Measurements from ENCODE around the gene LCA5.
"Not testable (repeated sequence)": the region's sequence is repeated elsewhere in the genome, so short reads cannot be mapped to it uniquely, and the experiment has no call there.

LCA5 gene

DNA sequence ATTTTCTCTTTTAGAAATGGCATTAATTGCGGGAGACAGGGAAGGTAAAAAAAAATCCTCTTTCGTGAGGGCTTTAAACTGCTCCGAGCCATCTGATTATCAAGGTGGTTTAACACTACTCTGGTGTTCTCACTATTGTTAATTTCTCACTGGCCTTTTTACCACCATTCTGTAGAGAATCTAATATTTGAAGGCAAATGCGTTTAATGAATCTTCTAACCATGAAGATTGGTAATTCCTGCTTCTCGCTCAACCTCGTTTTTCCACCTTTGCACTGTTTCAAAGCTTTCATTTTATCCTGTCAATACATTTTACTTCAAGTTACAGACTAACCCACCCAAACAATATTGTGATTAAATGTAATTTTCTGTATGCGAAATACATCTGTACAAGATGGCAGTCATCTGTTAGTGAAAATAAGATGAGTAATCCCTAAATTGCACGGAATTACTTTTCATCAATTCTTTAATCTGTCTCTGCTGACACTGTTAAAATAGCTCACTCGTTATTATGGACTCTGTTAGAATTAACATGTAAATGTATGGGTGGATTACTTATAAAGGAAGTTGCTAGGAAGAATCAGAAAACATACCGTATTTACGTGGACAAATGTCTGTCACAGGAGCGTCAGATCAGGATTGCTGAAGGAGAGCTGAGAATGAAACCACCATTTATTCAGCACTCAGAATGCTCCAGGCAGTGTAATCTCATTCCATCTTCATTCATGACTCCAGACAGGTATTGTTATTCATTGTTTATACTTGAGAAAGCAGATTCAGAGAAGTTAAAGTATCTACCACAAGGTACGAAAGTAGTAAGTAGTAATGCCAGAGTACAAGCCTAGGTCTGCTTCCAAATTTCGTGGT lies 1.1 kb upstream of the LCA5 start:
- no peak for DNase-seq (ENCODE audit: low spot score)

DNA sequence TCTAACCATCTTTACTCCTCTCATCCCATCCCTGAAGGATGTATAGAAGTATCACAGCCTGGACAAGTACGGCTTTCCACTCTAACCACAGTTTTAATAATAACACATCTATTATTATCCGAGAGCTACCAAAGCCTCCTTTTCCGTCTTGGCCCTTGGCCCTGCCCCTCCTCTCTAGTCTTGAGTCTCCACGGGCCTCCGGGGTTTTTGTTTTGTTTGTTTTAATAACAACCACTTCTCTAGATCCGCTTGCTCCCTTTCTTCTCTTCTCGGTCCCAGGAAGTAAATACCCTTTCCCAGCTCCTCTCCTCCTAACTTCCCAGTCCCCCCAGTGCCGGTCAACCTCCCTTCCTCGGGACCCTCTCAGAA lies 661 bp downstream of the LCA5 start:
- DNase-seq (ENCODE audit: low spot score): no peak

DNA sequence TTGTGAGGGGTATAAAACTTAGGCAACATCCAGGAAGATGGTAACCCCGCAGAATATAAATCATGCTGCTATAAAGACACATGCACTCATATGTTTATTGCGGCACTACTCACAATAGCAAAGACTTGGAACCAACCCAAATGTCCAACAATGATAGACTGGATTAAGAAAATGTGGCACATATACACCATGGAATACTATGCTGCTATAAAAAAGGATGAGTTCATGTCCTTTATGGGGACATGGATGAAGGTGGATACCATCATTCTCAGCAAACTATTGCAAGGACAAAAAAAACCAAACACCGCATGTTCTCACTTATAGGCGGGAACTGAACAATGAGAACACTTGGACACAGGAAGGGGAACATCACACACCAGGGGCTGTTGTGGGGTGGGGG lies 7.7 kb downstream of the LCA5 start:
- DNase-seq (ENCODE audit: low spot score): not testable (repeated sequence)

DNA sequence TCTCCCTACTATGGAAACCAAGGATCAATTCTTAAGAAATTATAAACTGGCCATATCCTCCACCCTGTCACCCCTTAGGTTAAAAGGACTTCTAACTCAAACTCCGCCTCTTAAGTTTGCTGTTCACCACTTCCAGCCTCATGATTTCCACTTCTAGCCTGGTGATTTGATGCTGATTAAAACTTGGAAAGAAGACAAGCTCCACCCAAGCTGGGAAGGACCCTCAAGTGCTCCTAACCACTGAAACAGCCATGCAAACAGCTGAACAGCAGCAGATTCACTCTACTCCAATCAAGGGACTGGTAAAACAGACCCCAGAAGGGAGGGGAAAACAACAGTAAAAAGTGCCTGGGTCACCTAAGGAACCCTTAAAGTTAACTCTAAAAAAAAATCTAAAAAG lies 10.3 kb downstream of the LCA5 start:
- no peak for DNase-seq (ENCODE audit: low spot score)

DNA sequence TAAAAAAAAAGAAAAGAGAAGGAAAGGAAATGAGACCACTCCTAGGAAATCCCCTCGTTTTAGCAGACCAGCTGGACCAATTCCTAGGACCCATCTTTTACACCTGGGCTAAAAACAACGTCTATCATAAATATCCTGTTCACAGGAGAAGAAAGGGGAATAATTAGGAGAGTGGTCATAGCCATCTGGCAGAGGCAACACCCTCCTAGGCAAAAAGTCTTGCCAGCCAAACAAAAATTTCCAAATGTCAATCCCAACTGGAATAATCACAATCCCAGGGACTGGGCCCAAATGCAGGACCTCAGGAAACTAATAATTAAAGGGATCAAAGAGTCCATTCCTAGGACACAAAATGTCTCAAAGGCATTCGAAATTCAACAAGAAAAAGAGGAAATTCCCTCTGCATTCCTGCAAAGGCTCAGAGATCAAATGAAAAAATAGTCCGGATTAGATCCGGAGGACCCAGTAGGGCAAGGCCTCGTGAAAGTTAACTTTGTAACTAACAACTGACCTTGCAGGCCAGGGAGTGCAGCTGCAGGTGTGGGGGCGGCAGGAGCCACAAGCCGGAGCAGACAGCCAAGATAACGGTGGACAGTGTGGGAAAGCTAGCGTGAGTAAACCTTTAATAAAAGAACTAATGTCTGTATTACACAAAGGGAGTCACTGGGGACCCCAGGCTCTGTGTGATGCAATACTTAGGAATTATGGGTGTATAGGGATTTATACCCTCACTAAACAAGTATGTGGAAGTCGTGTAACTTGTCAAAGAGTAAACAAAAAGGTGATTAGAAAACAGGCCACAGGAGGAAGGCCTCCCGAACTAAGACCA lies 11.7 kb downstream of the LCA5 start:
- DNase-seq (ENCODE audit: low spot score): no peak

DNA sequence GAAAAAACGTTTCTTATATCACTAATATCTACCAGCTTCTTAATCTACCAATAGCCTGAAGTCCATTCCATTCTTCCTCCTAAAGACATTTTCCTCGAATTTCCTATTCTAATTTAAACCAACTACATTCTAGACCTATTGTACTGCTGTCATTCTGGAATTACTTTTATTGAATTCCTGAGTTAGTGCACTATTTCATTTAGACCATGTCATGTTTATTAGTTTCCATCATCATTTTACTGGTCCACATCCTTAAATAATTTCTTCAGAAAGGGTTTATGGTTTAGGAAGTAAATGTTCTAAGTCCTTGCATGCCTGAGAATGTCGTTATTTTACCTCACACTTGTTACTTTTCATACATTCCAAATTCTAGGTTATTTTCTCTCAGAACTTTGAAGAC lies 13.2 kb downstream of the LCA5 start:
- DNase-seq (ENCODE audit: low spot score): no peak

DNA sequence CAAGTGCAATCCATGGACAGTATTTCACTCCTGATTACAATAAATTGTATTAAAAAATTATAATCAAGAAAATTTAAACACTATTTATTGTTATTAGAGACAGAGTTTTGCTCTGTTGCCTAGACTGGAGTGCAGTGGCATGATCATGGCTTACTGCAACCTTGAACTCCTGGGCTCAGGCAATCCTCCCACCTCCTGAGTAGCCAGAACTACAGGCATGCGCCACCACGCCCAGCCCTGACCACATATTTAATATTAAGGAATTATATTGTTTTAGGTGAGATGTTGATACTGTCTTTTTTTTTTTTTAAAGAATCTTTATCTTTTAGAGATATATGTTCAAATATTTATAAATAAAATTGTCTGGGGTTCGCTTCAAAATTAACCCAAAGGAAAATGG lies 14.6 kb downstream of the LCA5 start:
- DNase-seq (ENCODE audit: low spot score): no peak

DNA sequence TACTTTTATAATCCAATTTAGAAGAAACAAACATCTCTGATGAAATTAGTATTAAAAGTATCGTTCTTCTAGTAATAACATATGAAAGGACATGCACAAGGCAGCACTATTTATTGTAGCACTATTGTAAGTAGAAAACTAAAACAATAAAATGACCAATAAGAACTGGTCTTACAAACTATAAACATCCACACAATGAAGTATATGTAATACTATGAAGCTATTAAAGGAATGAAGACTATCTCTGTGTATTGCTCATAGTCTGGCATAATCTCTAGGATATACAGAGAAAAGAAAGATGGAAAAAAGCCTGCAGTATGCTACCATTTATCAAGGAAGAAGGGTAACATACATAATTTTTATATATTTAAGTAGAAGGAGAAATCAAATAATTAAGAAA lies 16.7 kb downstream of the LCA5 start:
- DNase-seq (ENCODE audit: low spot score): no peak

DNA sequence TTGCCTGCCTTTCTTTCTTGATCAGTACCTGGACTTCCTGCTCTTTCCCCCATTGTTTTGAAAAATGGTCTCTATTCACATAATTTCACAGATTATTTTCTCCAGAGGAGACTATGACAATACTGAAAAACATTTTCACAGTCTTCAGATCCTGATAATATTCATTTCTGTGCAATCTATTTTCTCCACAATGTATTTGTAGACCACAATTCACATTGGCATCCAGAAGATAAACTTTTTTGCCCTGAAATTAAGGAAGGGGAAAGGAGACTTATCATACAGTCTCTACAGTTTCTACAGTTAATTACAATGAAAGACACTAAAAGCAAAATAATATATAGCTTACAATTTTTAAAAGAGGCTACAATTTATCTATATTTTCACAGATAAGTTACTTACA lies 18.4 kb downstream of the LCA5 start:
- DNase-seq (ENCODE audit: low spot score): no peak

DNA sequence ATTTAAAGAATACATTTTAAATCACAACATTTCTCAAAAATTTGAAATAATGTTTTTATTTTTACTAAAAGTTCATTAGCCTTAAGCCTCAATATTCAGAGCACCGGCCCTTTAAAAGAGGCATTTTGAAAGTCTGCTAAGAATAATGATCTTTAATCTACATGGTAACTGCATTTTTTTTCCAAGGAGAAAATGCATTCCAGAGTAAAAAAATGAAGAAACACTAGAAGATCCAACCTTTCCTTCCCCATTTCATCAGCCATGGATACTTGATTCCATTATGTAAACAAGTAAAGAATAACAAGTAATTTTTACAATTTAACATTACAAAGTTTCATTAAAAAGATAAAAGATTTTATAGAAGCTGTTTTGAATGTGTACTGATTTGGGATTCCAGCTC lies 21.8 kb downstream of the LCA5 start:
- no peak for DNase-seq (ENCODE audit: low spot score)

DNA sequence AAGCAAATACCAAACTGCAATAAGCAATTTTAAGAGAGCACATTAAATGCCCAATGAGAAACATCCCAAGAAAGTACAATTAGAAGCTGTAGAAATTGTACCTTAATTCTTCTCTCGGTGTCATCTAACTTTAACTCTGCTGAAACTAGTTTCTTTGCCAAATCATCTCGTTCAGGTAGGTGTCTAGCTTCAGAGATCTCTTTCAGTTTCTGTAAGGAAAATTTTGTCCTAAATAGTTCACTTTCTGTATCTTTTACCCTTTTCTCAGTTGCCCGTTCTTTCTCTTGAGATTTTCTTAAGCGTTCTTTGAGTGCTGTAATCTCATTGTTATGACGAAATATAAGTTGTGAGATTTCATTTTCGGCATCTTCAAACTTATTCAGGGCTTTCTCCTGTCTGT lies 24.1 kb downstream of the LCA5 start:
- no peak for DNase-seq (ENCODE audit: low spot score)

DNA sequence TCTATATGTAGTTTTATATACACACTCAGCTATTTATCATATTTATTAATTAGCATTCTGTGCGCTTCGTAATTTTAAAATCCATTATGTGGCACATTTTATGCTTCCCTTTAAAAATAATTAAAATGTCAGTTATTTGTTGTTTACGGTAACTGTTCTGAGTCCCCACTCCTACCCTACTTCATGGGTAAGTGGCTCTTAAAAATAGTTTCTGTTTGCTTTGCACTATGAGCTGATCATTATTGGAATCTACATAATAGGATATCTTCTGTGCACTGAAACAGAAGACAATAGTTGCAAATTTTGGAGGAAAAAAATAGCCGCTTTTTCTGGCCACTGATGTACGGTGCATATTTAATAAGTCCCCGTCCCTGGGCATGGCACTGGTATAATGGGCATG lies 25.2 kb downstream of the LCA5 start:
- DNase-seq (ENCODE audit: low spot score): no peak

DNA sequence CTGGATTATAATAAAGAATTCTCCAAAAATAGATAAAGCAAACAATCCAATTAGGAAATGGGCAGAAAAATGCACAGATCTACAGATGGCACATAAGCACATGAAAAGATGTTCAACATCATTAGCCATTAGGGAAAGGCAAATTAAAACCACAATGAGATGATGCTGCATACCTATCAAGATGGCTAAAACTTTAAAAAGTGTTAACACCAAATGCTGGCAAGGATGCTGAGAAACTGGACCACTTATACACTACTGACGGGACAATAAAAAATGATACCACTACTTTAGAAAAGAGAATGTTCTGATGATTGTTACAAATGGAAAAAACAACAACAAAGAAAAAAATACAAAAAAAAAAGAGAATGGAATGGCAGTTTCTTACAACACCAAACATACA lies 26.5 kb downstream of the LCA5 start:
- no peak for DNase-seq (ENCODE audit: low spot score)

DNA sequence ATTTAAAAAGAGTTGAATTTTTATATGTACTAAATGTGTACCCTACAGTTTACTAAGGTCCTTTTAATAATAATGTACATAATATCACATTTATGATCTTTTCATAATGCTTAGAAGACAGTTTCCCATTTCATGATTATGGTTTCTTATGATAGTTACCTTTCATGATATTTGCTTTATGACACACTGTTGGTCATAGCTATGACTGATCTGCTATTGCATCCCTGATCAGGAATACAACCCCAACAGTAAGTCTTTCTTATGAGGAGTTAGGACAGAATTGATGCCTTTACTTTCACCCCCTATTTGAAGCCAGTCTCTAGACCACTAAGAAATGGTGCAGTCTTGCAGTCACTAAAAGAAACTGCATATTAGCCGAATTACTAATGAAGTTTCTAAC lies 31.0 kb downstream of the LCA5 start:
- no peak for DNase-seq (ENCODE audit: low spot score)

DNA sequence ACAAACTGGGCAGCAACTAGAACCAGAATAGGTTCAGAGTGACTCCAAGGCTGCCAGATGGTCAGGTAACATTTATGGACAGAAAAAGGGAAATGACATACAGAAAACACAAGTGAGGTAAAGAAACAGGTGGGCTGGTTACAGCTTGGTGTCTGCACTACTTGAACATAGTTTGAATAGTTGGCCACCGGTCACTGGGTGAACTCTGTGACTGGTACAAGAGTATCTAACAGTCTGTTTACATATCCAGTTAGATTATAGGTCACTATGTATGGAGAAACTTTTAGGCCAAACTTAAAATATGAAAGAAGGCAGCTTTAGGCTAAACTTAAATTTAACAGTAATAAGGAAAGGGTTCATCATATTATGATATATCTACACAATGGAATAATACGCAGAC lies 32.9 kb downstream of the LCA5 start:
- DNase-seq (ENCODE audit: low spot score): no peak

DNA sequence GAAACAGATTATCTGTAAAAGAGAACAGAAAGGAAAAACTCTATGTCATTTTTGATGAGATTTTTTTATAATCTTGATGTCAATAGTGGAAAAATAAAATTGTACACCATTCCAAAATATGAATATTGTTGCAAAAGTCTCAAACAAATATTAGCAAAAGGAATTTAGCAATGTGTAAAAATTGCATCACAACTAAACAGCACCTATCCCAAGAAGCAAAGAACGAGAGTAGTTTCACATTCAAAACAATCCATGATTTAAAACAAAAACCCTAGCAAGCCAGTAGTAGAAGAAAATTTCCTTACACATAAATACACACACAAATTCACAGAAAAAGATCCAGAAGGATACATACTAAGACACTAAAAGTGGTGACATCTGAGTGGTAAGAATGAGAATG lies 38.4 kb downstream of the LCA5 start:
- DNase-seq (ENCODE audit: low spot score): no peak

DNA sequence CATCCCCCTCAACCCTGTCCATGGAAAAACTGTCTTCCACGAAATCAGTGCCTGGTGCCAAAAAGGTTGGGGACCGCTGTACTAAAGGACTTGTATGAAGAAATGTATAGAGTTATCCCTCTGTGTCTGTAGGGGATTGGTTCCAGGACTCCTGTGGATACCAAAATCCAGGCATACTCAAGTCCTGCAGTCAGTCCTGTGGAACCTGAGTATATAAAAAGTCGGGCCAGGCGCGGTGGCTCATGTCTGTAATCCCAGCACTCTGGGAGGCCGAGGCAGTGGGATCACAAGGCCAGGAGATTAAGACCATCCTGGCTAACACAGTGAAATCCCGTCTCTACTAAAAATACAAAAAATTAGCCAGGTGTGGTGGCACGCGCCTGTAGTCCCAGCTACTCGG lies 42.0 kb downstream of the LCA5 start:
- DNase-seq (ENCODE audit: low spot score): no peak

DNA sequence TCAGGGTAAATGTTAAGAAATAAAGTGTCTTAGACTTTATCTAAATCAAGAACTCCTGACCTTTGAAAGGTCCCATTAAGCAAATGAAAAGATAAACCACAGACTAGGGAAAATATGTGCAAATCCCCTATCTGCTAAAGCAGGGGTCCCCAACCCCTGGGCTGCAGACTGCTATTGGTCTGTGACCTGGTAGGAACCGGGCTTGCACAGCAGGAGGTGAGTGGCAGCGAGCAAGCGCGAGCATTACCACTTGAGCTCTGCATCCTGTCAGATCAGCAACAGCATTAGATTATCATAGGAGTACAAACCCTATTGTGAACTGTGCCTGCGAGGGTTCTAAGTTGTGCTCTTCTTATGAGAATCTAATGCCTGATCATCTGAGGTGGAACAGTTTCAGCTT lies 42.4 kb downstream of the LCA5 start:
- no peak for DNase-seq (ENCODE audit: low spot score)

DNA sequence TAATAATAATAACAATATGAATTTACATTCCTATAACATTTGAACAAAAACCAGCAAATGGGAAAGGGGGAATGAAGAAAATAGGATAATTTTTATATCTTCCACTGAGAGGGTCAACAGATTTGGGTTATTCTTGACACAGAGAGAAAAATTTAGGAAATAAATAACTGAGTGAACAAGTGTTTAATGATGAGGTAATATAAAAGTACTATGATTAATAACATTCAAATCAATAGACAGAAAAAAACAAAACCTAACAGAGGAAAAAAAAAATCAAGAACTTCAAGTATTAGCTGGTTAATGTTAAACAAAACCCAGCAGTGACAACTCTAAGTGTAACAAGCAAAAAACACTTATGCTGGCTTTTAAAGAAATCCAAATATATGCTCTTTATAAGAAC lies 66.5 kb downstream of the LCA5 start:
- no peak for DNase-seq (ENCODE audit: low spot score)

DNA sequence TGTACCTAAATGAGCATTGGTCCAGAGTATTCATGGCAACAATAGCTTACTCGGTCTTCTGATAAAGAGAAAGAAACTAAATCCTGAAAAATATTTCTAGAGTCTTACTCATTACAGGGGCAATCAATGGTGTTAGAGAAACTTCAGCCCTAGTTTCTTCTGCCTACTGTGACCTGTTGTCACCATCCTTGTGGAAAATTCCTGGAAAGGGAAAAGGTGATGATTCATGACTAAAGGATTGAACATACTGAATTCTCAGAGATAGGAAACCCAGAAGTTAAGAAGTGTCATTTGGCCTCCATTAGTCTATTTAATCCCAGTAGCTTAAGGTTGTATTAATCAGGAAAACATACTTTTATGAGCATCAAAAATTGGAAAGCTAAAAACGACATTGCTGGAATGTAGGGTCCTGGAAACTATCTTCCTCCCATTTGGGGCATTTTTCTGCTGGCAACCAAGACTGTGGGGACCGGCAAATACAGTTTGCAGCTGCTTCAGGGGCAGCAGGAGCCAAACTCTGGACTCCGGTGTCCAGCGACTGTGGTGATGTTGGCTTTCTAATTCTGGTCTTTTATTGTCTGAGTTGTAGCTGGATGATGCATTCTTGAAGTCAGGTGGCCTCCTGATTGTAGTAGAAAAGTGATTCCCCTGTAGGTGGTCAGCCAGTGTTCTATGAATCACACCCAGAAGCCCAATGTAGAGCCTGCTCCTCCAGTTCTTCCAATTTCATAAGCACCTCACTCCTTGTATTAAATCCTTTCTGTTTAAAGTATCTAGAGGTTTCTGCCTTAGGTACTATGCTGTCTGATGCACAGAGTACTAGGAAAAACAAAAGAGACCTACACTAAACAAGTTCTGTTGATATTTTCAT lies 67.6 kb downstream of the LCA5 start:
- no peak for DNase-seq (ENCODE audit: low spot score)

DNA sequence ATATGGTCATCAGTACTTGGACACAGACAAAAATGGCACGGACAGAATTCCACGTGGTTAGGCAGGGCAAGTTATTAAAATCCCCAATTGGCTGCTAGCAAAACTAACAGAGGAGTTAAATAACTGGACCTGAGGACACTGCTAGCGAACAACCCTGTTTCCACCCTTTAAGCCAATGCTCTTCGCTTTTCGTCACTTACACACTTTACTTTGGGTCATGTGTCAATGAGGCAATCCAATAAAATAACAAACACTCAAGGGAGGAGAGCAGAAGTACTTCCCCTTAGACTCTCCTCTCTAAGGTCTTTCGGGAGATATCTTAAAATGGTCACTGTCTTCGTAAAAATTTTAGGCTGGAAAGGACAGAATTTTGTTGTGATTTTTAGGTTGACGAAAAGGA lies 68.6 kb downstream of the LCA5 start:
- no peak for DNase-seq (ENCODE audit: low spot score)

DNA sequence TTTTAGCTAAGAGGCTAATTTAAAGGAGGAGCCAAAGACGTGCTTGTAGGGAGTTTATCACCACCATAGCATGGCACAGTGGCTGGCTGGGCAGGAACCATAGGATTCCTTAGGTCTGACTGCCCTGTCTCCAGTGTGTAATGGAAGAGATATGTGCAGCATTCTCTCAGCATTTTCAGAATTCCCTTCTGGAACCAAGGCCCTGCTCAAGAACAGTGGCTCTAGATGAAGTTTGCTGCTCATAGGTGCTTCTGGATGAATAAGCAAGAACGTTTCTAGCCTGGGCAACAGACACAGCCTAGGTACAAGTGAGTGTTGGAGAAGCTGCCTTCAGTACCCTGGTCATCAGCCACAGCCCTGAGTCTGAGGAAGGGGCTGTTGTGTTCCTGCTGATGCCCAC lies 69.1 kb downstream of the LCA5 start:
- no peak for DNase-seq (ENCODE audit: low spot score)

DNA sequence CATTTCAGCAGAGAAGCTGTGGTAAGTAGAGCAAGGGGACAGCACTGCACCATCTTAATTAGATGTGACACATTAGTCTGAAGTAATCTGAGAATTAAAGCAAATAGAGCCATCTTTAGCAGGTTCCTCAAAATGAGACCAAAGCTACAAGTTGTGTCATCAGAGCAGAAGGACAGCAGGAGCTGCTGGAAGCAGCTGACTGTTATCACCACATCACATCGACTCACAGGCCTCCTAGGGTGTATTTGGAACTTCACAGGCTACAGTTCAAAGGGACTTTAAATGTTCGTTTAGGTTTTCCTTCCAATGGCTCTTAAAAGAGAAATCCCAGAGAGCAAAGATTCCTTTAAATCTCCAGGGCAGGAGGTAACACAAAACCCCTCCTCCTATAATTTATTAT lies 69.5 kb downstream of the LCA5 start:
- no peak for DNase-seq (ENCODE audit: low spot score)
